HepG2 (cell line): Measurements from ENCODE around the gene FAM83C. TPM values are rescaled to one million over a fixed set of nuclear protein-coding genes. Genes with fewer than 3 reads are reported as not detected.

ENCODE experiments used
- ETV6 ChIP-seq: sonication (generic); formaldehyde crosslinking; conservative IDR thresholded peaks from 2 replicates; pipeline ENCODE4 v1.4.0; 2020; ENCODE audit warnings: missing genetic modification reagents
- FLYWCH1 ChIP-seq: sonication (generic); formaldehyde crosslinking; IDR thresholded peaks from 2 replicates; pipeline ENCODE4 v1.8.1; 2023; ENCODE audit warnings: mild to moderate bottlenecking, missing genetic modification reagents
- HIC2 ChIP-seq: sonication (generic); formaldehyde crosslinking; IDR thresholded peaks from 2 replicates; pipeline ENCODE4 v1.9.0; 2022; ENCODE audit warnings: low read depth, missing genetic modification reagents
- MBD4 ChIP-seq: IDR thresholded peaks from 2 replicates; pipeline ENCODE4 v1.6.1; 2012; ENCODE audit warnings: low read length, inconsistent platforms, borderline replicate concordance
- NR3C1 ChIP-seq: sonication (generic); formaldehyde crosslinking; IDR thresholded peaks from 2 replicates; pipeline ENCODE4 v1.4.0; 2020; ENCODE audit warnings: missing genetic modification reagents
- PLSCR1 ChIP-seq: sonication (generic); formaldehyde crosslinking; IDR thresholded peaks from 2 replicates; pipeline ENCODE4 v1.5.0; 2020; ENCODE audit warnings: missing genetic modification reagents, mild to moderate bottlenecking, borderline replicate concordance
- ZNF292 ChIP-seq: sonication (generic); formaldehyde crosslinking; IDR thresholded peaks from 2 replicates; pipeline ENCODE4 v1.8.1; 2022; ENCODE audit warnings: mild to moderate bottlenecking, low read depth, missing genetic modification reagents, borderline replicate concordance
- ZNF550 ChIP-seq: sonication (generic); formaldehyde crosslinking; IDR thresholded peaks from 2 replicates; pipeline ENCODE4 v1.4.0; 2020; ENCODE audit warnings: mild to moderate bottlenecking, missing genetic modification reagents, borderline replicate concordance
- ZNF563 ChIP-seq: sonication (generic); formaldehyde crosslinking; IDR thresholded peaks from 2 replicates; pipeline ENCODE4 v1.8.0; 2022; ENCODE audit warnings: mild to moderate bottlenecking, moderate library complexity, missing genetic modification reagents
- ZSCAN25 ChIP-seq: sonication (generic); formaldehyde crosslinking; IDR thresholded peaks from 2 replicates; pipeline ENCODE4 v1.8.0; 2022; ENCODE audit warnings: mild to moderate bottlenecking, missing genetic modification reagents
- polyA plus RNA-seq, 8 experiments: library from polyadenylated mRNA; depleted of rRNA in 3 of 8; stranded (reverse) in 7 of 8; unstranded in 1 of 8; fragments of >200 nt; fragmentation: Illumina TruSeq in 4 of 8; extraction: Trizol in 4 of 8; gene quantifications; 2 replicates each; pipeline versions ENCODE4 v1.2.1 to v1.2.3, GENCODE V29; 2011 to 2016; ENCODE audit warnings: low read depth in 4 of 8, missing spikeins in 1 of 8, mixed read lengths in 1 of 8; ENCODE audit not compliant: insufficient read depth in 1 of 8
- total RNA-seq, 5 experiments: library from RNA; depleted of rRNA; stranded (reverse); fragments of >200 nt; fragmentation: Illumina TruSeq; extraction: Trizol; gene quantifications; 2 replicates each; pipeline ENCODE4 v1.2.3, GENCODE V29; 2016; ENCODE audit warnings: low read depth in 1 of 5

Gene FAM83C
- total and polyA plus RNA-seq, 2 of the 13 experiments (the other 11 are each of a cell fraction or from before 2014, with no cell fraction given) = 0.04 TPM; not detected in 1

DNA sequence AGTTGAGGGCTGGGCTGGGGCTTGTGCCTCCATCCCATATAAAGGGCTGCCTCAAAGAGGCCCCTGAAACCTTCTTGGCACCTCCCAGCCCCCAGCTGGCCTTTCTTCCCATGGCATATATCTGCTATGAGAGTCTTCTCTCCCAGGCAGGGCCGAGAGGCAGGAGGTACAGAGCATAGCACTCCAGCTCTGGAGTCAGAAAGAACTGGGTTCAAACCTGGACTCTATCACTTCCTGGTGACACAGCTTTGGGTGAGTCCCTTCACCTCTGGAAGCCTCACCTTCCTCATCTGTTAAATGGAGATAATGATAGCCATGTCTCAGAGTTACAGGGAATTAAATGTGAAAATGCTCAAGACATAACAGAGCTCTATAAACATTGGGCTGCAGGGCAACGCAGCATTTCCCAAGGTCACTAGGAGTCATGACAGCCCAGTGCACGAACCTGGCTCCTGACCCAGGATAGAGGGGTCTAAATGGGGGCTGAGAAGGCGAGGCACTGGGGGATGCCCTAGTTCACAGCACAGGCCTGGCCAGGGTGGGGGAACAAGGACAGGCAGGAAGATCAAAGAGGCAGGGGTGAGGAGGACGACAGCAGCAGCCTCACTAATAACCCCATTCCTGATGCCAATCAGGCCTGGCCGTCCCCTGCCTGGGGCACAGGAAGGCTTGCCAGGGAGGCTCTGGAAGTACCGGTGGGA lies 1.9 kb downstream of the FAM83C start (continued):
- TF ChIP-seq HIC2 = peak; percentile 35; the same call in 1 of the 2 replicates
- TF ChIP-seq ZNF292 = peak; percentile 29; the same call in 1 of the 2 replicates
- TF ChIP-seq ETV6 (CRISPR knock-in tag) = no peak
- TF ChIP-seq ZNF550 (CRISPR knock-in tag) = no peak
- TF ChIP-seq ZNF563 (CRISPR knock-in tag) = 0 out of 2 replicates have a peak, but pooled peaks have one; percentile 33
- no peak for TF ChIP-seq FLYWCH1 (CRISPR knock-in tag)
- TF ChIP-seq ZSCAN25 (CRISPR knock-in tag) = peak; percentile 80
- no peak for TF ChIP-seq MBD4
- TF ChIP-seq PLSCR1 (CRISPR knock-in tag) = peak; percentile 56; the same call in 1 of the 2 replicates
- no peak for TF ChIP-seq NR3C1
